KOPT-K1 (cell line): ENCODE measurements around the gene ROCK1.

Experiments
- H3K27ac ChIP-seq: fragments of 200-600 bp; sonication (generic); 2 replicates; pipeline ENCODE4 v1.5.1; 2016; ENCODE audit warnings: antibody characterized with exemption, mild to moderate bottlenecking, low read depth, low read length; ENCODE audit not compliant: poor library complexity, severe bottlenecking
- H3K36me3 ChIP-seq: fragments of 200-600 bp; sonication (generic); 2 replicates; pipeline ENCODE4 v1.5.1; 2017; ENCODE audit warnings: antibody characterized with exemption, mild to moderate bottlenecking, low read length, moderate library complexity; ENCODE audit not compliant: insufficient read depth
- H3K9me3 ChIP-seq: fragments of 200-600 bp; sonication (generic); 2 replicates; pipeline ENCODE4 v1.5.1; 2017; ENCODE audit warnings: antibody characterized with exemption, low read length, mild to moderate bottlenecking; ENCODE audit not compliant: insufficient read depth, poor library complexity, severe bottlenecking

The ROCK1 gene

GRCh38 chr18:21084511-21085078 is 27.0 kb downstream of the ROCK1 start:
- Histone ChIP-seq H3K9me3 (peaks cover 55% of the 10 kb centered on the region), H3K27ac (no peak overlapping the region), H3K36me3 (no peaks in the 10 kb centered on the region)

GRCh38 chr18:21083017-21083416 is 28.6 kb downstream of the ROCK1 start:
- Histone ChIP-seq H3K9me3 (peaks cover 55% of the 10 kb centered on the region), H3K27ac (no peak overlapping the region), H3K36me3 (no peaks in the 10 kb centered on the region)

- Histone ChIP-seq H3K36me3 (no peaks in the 10 kb centered on the region), H3K27ac (no peak overlapping the region), H3K9me3 (peaks cover 53% of the 10 kb centered on the region)
Measured at GRCh38 chr18:21081426-21081825, 30.2 kb downstream of the ROCK1 start.

GRCh38 chr18:21080576-21080975 is 31.0 kb downstream of the ROCK1 start:
- no peaks in the 10 kb centered on the region for H3K36me3 ChIP-seq
- H3K27ac ChIP-seq: no peak overlapping the region
- peaks cover 51% of the 10 kb centered on the region for H3K9me3 ChIP-seq

GRCh38 chr18:21074336-21075323 is 37.0 kb downstream of the ROCK1 start:
- Histone ChIP-seq H3K36me3 (no peaks in the 10 kb centered on the region), H3K9me3 (no peaks in the 10 kb centered on the region), H3K27ac (no peak overlapping the region)

GRCh38 chr18:21073180-21073579 is 38.4 kb downstream of the ROCK1 start:
- no peak overlapping the region for H3K27ac ChIP-seq
- no peaks in the 10 kb centered on the region for H3K9me3 ChIP-seq
- H3K36me3 ChIP-seq: peaks cover 2% of the 10 kb centered on the region; the same call in 1 of the 2 replicates

GRCh38 chr18:21071071-21071470 is 40.5 kb downstream of the ROCK1 start:
- Histone ChIP-seq H3K27ac (no peak overlapping the region), H3K36me3 (peaks cover 8% of the 10 kb centered on the region; the same call in 1 of the 2 replicates), H3K9me3 (no peaks in the 10 kb centered on the region)

GRCh38 chr18:21069468-21069867 is 42.1 kb downstream of the ROCK1 start:
- Histone ChIP-seq H3K27ac (no peak overlapping the region), H3K36me3 (peaks cover 8% of the 10 kb centered on the region; the same call in 1 of the 2 replicates), H3K9me3 (no peaks in the 10 kb centered on the region)

GRCh38 chr18:21064347-21064746 is 47.3 kb downstream of the ROCK1 start:
- Histone ChIP-seq H3K9me3 (no peaks in the 10 kb centered on the region), H3K36me3 (peaks cover 20% of the 10 kb centered on the region), H3K27ac (no peak overlapping the region)

- Histone ChIP-seq H3K36me3 (peaks cover 16% of the 10 kb centered on the region), H3K9me3 (no peaks in the 10 kb centered on the region), H3K27ac (no peak overlapping the region)
Measured at GRCh38 chr18:21063011-21063410, 48.6 kb downstream of the ROCK1 start.

- H3K36me3 ChIP-seq: peaks cover 7% of the 10 kb centered on the region
- H3K9me3 ChIP-seq: no peaks in the 10 kb centered on the region
- H3K27ac ChIP-seq: no peak overlapping the region
Measured at GRCh38 chr18:21057112-21057511, 54.5 kb downstream of the ROCK1 start.

- H3K27ac ChIP-seq: no peak overlapping the region
- H3K9me3 ChIP-seq: no peaks in the 10 kb centered on the region
Measured at GRCh38 chr18:21056545-21056944, 55.1 kb downstream of the ROCK1 start.

GRCh38 chr18:21054252-21054821 is 57.3 kb downstream of the ROCK1 start:
- no peaks in the 10 kb centered on the region for H3K9me3 ChIP-seq
- no peak overlapping the region for H3K27ac ChIP-seq
- no peaks in the 10 kb centered on the region for H3K36me3 ChIP-seq

More at GRCh38 chr18:21056545-21056944, 55.1 kb downstream of the ROCK1 start:
- peaks cover 5% of the 10 kb centered on the region for H3K36me3 ChIP-seq

GRCh38 chr18:21053127-21053526 is 58.5 kb downstream of the ROCK1 start:
- no peak overlapping the region for H3K27ac ChIP-seq
- H3K36me3 ChIP-seq: peaks cover 7% of the 10 kb centered on the region; the same call in 1 of the 2 replicates
- no peaks in the 10 kb centered on the region for H3K9me3 ChIP-seq

- peaks cover 9% of the 10 kb centered on the region for H3K36me3 ChIP-seq
- H3K27ac ChIP-seq: no peak overlapping the region
- H3K9me3 ChIP-seq: no peaks in the 10 kb centered on the region
Measured at GRCh38 chr18:21052385-21052784, 59.2 kb downstream of the ROCK1 start.
